ENCODE measurements around the gene TIMP3.
"Not testable (repeated sequence)": the region's sequence is repeated elsewhere in the genome, so short reads cannot be mapped to it uniquely, and the experiment has no call there.

The TIMP3 gene

DNA sequence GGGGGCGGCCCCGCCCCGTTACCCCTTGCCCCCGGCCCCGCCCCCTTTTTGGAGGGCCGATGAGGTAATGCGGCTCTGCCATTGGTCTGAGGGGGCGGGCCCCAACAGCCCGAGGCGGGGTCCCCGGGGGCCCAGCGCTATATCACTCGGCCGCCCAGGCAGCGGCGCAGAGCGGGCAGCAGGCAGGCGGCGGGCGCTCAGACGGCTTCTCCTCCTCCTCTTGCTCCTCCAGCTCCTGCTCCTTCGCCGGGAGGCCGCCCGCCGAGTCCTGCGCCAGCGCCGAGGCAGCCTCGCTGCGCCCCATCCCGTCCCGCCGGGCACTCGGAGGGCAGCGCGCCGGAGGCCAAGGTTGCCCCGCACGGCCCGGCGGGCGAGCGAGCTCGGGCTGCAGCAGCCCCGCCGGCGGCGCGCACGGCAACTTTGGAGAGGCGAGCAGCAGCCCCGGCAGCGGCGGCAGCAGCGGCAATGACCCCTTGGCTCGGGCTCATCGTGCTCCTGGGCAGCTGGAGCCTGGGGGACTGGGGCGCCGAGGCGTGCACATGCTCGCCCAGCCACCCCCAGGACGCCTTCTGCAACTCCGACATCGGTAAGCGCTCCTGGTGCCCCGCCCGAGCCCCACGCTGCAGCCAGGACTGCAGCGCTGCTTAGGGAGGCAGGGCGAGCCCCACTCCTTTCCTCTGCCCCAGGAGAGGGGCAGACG lies at the start of gene TIMP3:
TSS of gene TIMP3 (plus strand) at position 169 of the 700 bp plus-strand sequence. CDS start at position 466, 297 bp downstream.
- peak; percentile 52 for DNase-seq

DNA sequence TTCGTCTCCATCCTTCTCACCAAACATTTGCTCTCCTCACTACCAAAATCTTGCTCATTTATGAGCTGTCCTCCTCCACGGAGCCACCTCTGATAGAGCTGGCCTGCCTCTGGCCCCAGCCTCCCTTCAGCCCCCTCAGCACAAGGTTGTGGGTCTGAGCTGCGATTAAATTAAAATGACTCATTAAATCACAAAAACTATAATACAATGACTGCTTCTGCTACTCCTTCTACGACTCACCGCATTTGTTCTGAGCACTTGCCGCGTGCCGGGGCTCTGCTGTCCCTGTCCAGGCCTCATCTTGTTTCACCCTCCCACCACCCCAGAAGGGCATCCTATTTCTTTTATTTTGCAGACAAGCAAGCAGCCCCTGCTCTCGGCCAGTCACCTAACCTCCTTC lies 49.2 kb upstream of the TIMP3 start:
- no peak for DNase-seq

DNA sequence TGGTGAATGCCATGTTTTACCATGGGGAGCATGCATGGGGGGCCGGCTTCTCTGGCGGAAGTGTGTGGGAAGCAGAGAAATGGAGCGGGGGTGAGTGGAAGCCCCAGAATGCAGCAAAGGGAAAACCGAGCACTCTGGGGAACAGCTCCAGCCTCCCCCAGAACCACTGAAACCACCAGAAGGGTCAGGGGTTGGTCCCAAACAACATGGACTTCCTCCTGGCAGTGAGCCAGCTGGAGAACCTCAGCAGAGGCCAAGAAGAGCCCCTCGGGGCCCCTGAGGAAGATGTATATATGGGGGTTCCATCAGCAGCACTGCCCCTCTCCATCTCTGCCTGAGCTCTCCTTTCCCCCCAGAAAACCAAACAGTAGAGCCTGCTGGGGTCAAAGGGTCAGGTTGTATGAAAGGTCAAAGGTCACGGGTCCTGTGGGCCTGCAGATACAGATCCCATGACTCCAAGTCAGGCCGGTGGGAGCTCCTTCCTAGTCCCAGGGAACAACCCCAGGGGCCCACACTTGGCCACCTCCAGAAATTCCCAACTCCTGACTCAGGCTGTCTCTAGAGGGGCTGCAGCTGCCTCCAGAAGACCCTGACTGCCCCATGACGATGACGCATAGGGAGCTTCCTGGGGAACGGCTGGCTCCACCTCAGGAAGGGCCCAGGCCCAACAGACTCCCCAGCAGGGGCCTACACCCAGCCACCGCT lies 48.5 kb upstream of the TIMP3 start:
- no peak for DNase-seq

DNA sequence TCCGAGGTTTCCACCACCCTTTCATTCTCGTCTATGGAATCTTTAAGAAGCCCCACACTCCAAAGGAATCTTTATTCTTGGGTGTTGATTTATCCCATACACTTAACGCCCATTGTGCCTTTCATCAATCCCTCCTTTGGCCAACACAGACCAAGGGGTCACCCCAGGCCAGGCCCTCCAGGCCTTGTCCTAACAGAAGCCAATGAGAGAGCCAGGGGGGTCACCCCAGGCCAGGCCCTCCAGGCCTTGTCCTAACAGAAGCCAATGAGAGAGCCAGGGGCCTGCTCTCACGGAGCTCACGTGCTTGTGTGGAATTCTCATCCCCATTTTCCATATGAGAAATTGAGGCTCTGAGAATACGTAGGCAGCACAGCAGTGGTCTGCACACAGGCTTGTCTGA lies 47.9 kb upstream of the TIMP3 start:
- no peak for DNase-seq

DNA sequence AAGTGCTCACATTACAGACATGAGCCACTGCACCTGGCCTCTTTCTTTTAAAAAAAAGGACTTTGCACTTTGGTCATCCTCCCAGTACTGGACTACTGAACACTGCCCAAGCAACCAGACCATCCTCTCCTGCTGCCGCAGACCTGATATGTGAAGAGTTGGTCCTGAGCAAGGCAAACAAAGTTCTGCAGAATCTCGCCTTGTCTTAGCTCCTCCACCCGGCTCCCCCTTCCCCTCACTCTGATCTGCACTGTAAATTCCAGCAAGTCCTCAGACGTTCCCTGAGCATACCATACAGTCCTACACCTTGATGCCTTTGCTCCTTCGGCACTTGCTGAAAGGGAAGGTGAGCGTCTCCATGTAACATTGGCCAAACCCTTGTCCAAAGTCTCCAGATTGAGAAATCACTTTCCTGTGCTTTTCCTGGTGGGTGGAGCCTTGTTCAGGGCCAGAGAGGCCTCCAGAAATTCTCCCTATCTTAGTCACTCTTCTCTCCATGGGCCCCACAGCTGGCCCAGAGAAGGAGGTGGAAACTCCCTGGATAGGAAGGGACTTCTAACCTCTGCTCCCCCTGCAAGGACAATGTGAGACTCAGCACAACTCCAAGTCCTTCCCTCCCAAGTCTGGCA lies 47.0 kb upstream of the TIMP3 start:
- DNase-seq = no peak

DNA sequence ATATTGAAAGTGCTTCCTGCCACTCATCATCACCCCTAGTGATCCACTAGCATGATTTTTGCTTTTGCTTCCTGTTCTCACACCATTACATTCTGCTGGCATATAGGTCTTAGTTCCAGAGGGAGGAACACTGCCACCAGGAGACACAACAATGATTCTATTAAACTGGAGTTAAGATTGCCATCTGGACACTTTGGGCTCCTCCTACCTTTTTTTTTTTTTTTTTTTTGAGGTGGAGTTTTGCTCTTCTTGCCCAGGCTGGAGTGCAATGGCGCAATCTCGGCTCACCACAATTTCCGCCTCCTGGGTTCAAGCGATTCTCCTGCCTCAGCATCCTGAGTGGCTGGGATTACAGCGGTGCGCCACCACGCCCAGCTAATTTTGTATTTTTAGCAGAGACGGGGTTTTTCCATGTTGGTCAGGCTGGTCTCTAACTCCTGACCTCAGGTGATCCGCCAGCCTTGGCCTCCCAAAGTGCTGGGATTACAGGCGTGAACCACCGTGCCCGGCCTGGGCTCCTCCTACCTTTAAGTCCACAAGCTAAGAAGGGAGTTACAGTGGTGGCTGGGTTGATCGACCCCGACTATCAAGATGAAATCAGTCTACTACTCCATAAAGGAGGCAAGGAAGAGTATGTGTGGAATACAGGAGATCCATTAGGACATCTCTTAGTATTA lies 44.3 kb upstream of the TIMP3 start:
- DNase-seq = not testable (repeated sequence)

DNA sequence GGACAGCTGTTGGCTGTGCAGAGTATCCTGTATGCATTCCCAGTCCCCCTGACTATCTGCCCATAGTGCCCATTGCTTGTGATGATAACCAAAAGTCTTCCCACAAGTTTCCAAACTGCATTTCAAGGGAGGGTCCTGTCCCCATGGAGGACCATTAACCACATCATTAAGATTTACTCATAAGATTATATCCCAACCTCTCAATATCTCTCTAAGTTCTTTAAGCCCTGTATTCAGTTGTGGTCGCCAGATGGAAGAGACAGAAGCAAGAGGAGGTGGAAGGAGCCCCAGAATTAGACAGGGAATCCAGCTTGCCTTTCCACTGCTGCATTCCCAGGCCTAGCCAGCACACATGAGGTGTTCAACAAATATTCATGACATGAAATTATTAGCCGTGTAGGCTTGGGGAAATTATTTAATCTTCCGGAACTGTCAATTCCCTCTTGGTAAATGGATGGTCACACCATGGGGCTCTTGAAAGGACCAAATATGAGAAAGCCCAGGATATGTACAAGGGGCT lies 42.6 kb upstream of the TIMP3 start:
- DNase-seq = no peak

DNA sequence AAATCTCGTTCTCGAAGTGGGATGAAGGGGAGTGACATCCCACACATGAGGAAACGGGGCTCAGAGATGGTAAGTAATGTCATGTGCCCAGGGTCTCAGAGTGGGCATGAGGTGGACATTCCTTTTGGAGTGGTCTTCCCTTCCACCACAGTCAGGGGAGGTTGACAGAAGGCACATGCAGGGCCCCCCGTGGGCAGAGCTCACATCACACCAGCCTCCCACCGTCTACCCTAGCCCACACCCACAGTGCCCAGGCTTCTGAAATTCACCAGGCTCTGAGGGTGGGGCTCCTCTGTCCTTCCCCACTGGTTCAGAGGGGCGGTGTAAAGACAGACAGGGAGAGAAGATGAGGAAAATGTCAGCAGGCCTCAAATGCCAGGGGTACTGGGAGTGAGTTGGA lies 41.1 kb upstream of the TIMP3 start:
- DNase-seq = no peak

DNA sequence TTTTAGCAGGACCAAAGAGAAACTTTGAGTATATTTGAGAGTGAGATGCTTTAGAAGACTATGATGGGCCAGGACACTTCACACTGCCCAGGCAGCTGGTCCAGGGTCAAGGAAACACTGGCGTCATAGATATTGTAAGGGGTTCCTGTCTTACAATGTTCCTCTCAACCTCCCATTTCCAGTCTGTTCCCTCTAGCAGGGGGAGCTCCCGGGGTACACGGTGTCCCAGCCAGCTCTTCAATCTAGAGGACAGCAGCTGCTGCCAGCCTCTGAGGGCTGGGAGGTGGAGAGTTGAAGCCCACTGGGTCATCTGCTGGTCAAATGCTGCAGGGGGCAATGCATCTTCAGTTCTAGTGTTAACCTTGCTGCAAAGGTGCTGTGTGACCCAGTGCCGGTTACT lies 40.7 kb upstream of the TIMP3 start:
- DNase-seq = no peak

DNA sequence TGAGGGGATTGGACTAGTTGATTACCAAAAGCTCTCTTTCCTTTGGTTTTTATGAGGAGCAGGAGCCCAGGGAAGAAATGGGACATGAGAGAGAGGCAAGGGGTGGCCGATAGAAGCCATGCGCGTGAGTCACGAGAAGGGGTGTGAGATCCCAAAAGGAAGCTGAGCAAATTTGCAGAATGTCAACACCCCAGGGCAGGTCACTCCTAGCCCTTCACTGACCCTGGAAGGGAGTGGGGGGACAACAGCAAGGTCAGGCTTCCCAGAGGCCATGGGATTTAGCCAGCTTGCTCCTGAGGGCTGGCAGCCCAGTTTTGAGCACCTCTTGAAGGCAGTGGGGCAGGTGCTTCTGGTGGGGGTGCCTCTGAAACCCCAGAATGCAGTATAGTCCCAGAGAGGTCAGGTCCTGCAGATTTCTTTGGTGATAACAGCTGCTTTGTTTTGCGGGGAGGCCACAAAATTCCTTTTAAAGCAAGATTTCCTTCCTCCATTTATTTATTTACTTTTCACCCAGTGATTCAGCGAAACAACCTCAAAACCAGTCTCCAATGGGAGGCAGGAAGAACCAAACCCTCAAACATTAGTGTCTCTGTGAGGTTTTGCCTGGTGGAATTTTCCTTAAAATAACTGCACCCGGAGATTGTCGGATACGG lies 40.1 kb upstream of the TIMP3 start:
- DNase-seq = no peak

DNA sequence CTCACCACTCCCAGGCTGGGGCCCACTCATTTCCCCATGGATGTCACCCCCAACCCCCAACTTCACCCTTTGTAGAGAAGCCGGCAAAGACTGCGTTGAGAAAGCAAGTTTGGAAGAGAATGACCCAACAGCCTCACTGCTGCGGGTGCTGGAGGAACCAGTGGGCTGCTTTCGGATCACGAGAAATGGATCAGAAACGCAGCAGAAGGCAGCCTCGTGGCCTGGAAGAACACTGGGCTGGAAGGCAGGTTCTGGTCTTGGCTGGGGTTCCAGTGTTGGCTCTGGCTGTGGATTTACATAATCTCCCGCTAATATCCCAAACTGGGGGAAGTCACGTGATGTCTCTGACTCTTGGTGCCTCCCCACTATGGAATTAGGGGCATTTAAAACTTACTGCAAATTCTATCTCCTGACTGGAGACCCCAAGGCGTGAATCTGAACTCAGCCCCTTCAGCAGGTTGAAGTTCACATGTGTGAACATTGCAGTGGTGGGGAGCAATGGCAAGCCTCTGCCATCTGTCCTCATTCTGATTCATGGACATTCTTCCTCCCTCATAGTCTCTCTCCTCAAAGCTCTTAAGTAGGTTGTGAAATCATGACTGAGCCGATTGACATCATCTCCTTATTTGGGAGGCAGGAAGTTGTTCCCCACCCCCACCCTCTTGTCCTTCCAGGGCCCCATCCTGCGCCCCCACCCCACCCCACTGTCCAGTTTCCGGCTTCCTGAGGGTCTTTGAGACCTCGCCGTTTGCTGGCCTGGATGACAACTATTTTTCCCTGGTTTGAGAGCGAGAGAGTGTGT lies 37.0 kb upstream of the TIMP3 start:
- DNase-seq = no peak

DNA sequence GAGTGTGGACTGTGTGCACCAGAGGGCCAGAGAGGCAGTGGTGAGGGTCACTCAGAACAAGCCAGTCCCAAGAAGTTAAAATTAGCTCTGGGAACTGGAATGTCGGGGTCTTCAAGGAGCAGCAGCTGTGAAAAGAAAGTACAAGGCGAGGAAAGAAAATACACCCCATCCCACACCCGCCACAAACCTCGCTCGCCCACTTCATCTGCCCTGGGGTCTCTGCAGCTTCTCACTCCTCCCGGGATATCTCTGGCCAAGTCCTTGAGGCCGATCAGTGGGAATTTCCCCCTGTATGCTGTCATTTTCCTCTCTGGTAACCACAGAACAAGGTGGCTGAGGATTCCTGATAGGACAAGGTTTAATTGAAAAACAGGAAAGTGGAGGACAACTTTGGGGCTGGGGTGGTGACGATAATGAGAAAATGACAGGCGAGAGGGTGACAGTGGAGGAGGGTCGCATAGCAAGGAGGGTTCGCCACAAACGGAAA lies 36.3 kb upstream of the TIMP3 start:
- no peak for DNase-seq

DNA sequence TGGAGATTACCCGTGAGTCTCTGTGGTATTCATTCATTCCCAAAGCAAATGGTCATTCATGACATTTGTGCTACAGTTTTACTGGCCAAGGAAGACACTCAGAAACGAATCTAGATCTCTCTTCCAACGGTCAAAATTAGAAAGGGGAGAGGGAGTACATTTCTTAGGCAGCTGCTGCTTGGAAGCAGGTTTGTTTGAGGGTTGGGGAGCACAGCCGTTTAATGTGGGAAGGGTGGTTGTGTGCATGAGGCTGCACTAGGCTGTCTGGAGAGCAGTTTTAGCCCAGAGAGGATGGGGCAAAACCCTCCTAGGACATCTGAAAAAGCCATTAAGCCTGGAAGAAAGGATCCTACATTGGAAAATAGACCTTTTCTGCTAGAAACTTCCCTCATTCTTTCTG lies 29.7 kb upstream of the TIMP3 start:
- DNase-seq = no peak

DNA sequence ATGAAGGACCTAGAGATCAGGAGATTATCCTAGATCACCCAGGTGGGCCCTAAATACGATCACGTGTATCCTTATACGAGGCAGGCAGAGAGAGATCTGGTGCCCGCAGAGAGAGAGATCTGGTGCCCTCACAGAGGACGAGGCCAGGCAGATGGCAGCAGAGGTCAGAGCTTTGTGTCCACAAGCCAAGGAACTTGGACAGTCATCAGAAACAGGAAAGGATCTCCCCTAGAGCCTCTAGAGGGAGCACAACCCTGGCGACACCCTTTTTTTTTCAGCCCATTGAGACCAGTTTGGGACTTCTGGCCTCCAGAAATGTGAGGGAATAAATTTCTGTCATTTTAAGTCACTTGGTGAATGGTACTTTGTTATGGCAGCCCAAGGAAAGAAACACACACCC lies 25.5 kb upstream of the TIMP3 start:
- no peak for DNase-seq

DNA sequence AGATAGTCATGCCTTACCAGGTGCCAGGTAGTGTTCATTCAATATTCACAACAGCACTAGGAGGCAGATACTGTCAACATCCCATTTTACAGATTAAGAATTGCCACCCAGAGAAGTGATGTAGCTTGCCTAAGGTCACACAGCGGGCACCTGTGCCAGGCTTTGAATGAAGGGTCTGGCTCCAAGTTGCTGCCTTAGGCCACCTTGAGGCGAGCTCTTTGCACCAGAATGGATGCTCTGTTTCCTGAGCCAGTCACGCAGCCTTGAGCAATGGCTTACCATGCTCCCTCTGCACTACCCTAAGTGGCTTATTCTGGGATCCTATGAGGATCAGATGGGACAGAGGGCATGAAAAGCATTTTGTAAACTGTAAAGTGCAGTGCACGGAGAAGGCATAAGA lies 25.1 kb upstream of the TIMP3 start:
- DNase-seq = no peak

DNA sequence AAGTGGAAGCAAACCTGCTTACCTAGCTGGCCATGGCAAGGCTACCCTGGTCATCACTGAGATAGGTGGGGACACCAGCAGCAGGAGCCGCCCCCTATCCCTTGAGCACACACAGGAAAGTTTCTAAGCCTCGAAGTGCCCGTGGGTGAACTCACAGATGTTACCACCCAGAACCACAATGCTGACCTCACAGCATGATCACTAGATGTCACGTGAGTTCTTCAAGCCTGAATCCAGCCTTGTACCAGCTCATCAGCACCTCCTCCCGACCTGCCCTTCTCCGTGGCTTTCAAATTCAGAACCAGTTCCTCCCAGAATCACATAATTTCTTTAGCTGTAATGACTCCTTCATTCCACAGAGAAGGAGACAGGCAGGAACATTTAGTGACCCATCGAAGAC lies 24.7 kb upstream of the TIMP3 start:
- DNase-seq = no peak

DNA sequence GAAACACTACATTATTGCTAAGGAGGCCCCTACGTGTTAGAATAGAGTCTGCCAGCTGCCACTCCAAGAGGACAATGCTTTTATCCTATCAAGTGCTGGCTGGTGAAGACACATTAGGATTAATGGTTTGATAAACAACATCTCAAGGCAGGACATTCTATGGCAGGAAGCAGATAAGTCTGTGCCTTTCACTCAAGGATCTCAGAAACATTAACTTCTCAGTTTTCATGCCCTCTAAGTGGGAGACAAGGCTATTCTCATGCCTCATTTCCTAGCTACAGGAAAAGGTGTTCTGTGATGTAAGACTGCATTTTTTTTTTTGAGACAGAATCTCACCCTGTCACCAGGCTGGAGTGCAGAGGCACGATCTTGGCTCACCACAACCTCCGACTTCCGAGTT lies 23.5 kb upstream of the TIMP3 start:
- DNase-seq = no peak

DNA sequence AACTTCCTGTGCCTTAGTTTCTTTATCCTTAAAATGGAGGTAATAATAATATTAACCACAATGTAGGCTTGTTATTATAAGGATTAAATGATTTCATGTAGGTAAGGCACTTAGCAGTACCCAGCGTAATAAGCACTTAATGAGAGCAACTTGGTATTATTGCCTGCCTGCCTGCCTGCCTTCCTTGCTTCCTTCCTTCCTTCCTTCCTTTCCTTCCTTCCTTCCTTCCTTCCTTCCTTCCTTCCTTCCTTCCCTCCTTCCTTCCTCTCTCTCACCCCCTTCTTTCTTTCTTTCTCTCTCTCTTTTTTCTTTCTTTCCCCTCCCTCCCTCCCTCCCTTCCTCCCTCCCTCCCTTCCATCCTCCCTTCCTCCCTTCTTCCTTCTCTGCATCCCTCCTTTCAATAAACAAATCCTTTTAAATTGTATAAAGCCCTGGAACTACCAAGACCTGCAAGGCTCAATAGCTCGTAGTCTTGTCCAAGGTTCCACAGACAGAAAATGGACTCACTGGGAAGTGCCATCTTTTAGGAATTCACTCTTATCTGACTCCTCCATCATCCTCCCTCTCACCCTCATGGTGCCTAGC lies 20.7 kb upstream of the TIMP3 start:
- DNase-seq = no peak

DNA sequence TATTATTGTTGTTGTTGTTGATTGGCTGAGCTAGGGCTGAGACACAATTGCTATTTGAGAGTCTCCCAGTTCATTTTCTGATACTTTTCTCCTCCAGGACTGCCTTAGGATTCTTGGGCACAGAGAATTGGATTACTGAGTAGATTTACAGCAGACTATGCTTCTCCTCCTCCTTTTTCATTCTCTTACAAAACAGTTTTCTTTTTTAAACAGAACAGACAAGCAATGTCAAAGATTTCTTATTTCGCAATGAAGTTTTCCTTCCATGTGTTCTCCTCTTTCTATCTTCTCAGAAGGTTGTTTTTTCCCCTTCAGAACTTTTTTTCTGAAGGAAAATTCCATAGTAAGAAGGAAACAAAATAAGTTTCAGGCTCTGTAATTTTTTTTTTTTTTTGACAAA lies 19.8 kb upstream of the TIMP3 start:
- DNase-seq = no peak

DNA sequence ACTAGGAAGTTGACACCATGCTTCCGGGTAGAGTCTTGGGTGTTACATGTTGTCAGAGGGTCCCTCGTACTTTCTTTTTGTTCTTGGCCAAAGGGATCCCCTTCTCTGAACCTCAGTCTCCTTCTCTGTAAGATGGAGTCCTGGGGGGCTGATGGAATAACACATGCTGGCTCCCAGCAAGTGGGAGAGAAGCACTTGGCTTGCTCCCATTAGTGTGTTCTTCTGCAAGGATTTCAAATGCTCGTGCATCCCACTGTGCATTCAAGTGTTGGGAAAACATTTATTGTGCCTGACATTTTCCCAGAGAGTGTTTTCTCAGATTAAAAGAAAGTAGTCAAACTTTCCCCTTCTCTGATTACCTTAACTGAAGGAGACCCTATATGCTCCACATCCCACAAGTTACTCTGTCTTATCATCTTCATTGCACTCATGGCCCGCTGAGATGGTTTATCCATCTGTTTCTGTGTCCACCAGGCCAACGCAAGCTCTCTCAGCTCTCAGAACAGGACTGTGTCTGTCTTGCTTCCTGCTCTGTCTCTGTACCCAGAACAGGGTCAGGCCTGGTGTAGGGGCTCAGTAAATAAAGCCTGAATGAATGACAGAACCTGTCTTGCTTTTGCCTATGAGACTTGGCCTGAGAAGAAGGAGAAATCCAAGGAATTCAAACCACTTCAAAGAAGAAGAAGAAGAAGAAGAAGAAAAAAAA lies 16.0 kb upstream of the TIMP3 start:
- DNase-seq = no peak

DNA sequence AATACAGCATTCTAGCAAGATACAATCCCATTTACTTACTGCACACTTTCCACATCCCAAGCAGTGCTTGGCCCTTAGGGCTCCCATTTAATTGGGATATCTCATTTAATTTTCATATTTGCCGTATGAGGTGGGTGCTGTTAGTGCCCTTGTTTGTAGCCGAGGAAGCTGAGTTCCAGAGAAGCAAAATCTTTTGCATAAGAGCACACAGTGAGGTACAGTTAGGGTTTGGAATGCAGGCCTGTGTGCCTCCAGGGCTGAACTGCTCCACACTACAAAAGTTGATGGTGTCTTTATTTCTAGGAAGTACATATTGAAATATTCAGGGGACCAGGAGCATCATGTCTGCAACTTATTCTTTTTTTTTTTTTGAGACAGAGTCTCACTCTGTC lies 15.5 kb upstream of the TIMP3 start:
- DNase-seq = no peak
